Gastrocnemius medialis (tissue), 4 donors: ENCODE results near the gene SIK3. TPM values are rescaled to one million over a fixed set of nuclear protein-coding genes. Genes with fewer than 3 reads are reported as not detected.
A peak's percentile ranks its signal among the peaks of the same experiment; 100 is the strongest.

ENCODE experiments used
- ATAC-seq, 2 donors: fragments of 150-250 bp; one replicate each; pipeline ENCODE4 v1.9.1; 2016
- DNase-seq, 2 donors: peaks; one replicate each; pipeline ENCODE4 v3.0.0-alpha.2; 2019
- H3K27ac ChIP-seq, 4 donors: fragments of 200-600 bp; sonication (generic); 1 replicate in 1 of 4; 2 replicates in 3 of 4; pipeline ENCODE4 v1.5.1; 2016 to 2018; ENCODE audit warnings: mild to moderate bottlenecking in 2 of 4, moderate library complexity in 1 of 4
- H3K27me3 ChIP-seq, 3 donors: fragments of 200-600 bp; sonication (generic) in 2 of 3; 1 replicate in 1 of 3; 2 replicates in 2 of 3; pipeline versions ENCODE4 v1.5.1 to v1.6.0; 2016 to 2019; ENCODE audit warnings: mild to moderate bottlenecking in 1 of 3, moderate library complexity in 1 of 3
- H3K36me3 ChIP-seq, 2 donors: fragments of 200-600 bp; sonication (generic) in 1 of 2; one replicate each; pipeline ENCODE4 v1.5.1; 2017 to 2018
- H3K4me1 ChIP-seq, 2 donors: fragments of 200-600 bp; sonication (generic) in 1 of 2; one replicate each; pipeline ENCODE4 v1.5.1; 2016 to 2017; ENCODE audit warnings: mild to moderate bottlenecking in 2 of 2
- H3K4me3 ChIP-seq, 4 donors: fragments of 200-600 bp; sonication (generic) in 3 of 4; 1 replicate in 1 of 4; 2 replicates in 3 of 4; pipeline ENCODE4 v1.5.1; 2016 to 2019; ENCODE audit warnings: mild to moderate bottlenecking in 2 of 4
- H3K9me3 ChIP-seq, 3 donors: fragments of 200-600 bp; sonication (generic) in 2 of 3; 1 replicate in 1 of 3; 2 replicates in 2 of 3; pipeline ENCODE4 v1.5.1; 2016 to 2019
- POLR2A ChIP-seq, 2 donors: fragments of 450-650 bp; IDR thresholded peaks; one replicate each; pipeline ENCODE4 v1.6.1; 2017; ENCODE audit warnings: antibody characterized with exemption in 2 of 2, mild to moderate bottlenecking in 2 of 2, moderate library complexity in 2 of 2
- in situ Hi-C, 4 donors: fragments of 200-750 bp; cut with MboI; loops; one replicate each; pipeline versions ENCODE4 v1.15.0 to v1.8.0; 2017; ENCODE audit warnings: low sequenced_read_pairs in 4 of 4
- intact Hi-C: fragments of 100-400 bp; cut with DNase I; formaldehyde crosslinking; loops from one replicate; pipeline ENCODE4 v1.15.1; 2023; ENCODE audit warnings: low total_unique reads
- total RNA-seq, 4 donors: library from RNA; depleted of rRNA; stranded (reverse); fragments of >200 nt; gene quantifications; one replicate each; pipeline versions ENCODE4 v1.1.0 to v1.2.3, GENCODE V29; 2016
- TF ChIP-seq, protein P1 (sequence below), 5 experiments: fragments of 450-650 bp in 3 of 5; fragments of 200-600 bp in 2 of 5; sonication (generic) in 2 of 5; IDR thresholded peaks in 4 of 5; conservative IDR thresholded peaks in 1 of 5; 1 replicate in 4 of 5; 2 replicates in 1 of 5; pipeline ENCODE4 v1.5.1; 2016 to 2019; ENCODE audit warnings: antibody characterized with exemption in 5 of 5, mild to moderate bottlenecking in 3 of 5, moderate library complexity in 3 of 5

SIK3 gene
- total RNA-seq, 4 donors from 2014 or later = 34.4 to 42.4 (median 37.2) TPM

DNA sequence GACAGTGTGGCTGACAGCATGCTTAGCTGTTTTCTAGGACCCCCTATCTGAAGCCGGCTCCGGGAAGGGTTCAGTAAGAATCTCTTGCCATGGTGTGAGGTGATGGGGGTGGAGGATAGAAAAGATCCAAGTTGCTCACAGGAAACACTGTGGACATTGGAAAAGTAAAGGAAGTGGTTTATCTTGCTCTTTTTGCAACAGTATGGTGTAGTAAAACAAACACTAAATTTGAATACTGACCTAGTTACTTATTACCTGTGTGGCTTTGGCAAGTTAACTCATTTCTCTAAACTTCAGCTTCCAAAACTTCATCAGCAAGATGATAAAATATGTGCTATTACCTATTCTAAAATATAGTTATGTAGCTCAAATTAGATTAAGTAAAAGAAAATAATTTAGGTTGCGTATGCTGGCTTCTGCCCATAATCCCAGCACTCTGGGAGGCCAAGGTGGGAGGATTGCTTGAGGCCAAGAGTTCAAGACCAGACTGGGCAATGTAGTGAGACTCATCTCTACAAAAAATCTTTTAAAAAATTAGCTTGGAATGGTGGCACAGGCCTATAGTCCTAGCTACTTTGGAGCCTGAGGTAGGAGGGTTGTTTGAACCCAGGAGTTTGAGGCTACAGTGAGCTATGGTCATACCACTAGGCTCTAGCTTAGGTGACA, 209.2 kb downstream of the SIK3 start:
- no peaks in the 10 kb centered on the region for H3K27me3 ChIP-seq
- no peak for DNase-seq
- no peaks in the 10 kb centered on the region for H3K9me3 ChIP-seq
- no peaks in the 10 kb centered on the region for H3K36me3 ChIP-seq
- no peak for ATAC-seq
- no peak overlapping the region for H3K27ac ChIP-seq
- TF ChIP-seq POLR2A (IDR thresholded peaks at IDR 0.05) = no peak
- TF ChIP-seq, protein P1, sequence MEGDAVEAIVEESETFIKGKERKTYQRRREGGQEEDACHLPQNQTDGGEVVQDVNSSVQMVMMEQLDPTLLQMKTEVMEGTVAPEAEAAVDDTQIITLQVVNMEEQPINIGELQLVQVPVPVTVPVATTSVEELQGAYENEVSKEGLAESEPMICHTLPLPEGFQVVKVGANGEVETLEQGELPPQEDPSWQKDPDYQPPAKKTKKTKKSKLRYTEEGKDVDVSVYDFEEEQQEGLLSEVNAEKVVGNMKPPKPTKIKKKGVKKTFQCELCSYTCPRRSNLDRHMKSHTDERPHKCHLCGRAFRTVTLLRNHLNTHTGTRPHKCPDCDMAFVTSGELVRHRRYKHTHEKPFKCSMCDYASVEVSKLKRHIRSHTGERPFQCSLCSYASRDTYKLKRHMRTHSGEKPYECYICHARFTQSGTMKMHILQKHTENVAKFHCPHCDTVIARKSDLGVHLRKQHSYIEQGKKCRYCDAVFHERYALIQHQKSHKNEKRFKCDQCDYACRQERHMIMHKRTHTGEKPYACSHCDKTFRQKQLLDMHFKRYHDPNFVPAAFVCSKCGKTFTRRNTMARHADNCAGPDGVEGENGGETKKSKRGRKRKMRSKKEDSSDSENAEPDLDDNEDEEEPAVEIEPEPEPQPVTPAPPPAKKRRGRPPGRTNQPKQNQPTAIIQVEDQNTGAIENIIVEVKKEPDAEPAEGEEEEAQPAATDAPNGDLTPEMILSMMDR (IDR thresholded peaks at IDR 0.05 in 4 of 5, conservative IDR thresholded peaks at IDR 0.05 in 1 of 5) = no peak
- in situ Hi-C loops (loop anchor here in 3 of 4 donors (10.0 to 25.0 kb wide), 2 partner anchors 336 to 348 kb away; partner anchors contain the start of genes PCSK7 (in 1 of the 3) and RNF214 (in 1 of the 3)), intact Hi-C loops (no loop called here)
- H3K4me1 ChIP-seq = peaks cover 0 to 3% of the 10 kb centered on the region in 2 donors
- H3K4me3 ChIP-seq = no peak overlapping the region

DNA sequence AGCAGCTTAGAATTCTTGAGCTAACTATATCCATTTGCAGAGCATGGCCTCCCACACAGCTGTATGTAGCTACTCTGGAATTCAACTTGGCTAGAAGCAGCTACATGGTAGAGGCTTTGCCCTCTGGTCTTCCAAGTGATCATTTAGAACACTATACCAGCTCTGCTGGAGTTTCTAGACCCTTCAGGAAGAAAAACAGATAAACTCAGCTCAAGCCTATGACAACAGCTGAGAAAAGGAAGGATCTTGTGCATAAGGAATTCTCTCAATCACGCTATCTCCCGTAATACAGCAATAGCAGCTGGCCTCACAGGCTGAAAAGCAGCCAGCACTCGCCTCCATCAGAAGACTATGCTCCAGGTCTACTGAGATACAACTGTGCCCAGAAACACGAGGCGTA, 210.2 kb downstream of the SIK3 start:
- peaks cover 0 to 3% of the 10 kb centered on the region in 2 donors for H3K4me1 ChIP-seq
- no peak overlapping the region for H3K27ac ChIP-seq
- intact Hi-C loops (no loop called here), in situ Hi-C loops (loop anchor here in 3 of 4 donors (10.0 to 25.0 kb wide), 2 partner anchors 337 to 349 kb away; partner anchors contain the start of genes PCSK7 (in 1 of the 3) and RNF214 (in 1 of the 3))
- ATAC-seq (no peak), DNase-seq (no peak)
- TF ChIP-seq, protein P1 (IDR thresholded peaks at IDR 0.05 in 4 of 5, conservative IDR thresholded peaks at IDR 0.05 in 1 of 5) = no peak
- no peak for TF ChIP-seq POLR2A (IDR thresholded peaks at IDR 0.05)
- no peak overlapping the region for H3K4me3 ChIP-seq
- H3K27me3 ChIP-seq = no peaks in the 10 kb centered on the region
- no peaks in the 10 kb centered on the region for H3K36me3 ChIP-seq
- no peaks in the 10 kb centered on the region for H3K9me3 ChIP-seq

- TF ChIP-seq, protein P1 (IDR thresholded peaks at IDR 0.05 in 4 of 5, conservative IDR thresholded peaks at IDR 0.05 in 1 of 5) = no peak
- TF ChIP-seq POLR2A (IDR thresholded peaks at IDR 0.05) = no peak
- H3K36me3 ChIP-seq = no peaks in the 10 kb centered on the region
- no peak overlapping the region for H3K4me3 ChIP-seq
- DNase-seq = no peak
- peaks cover 3 to 5% of the 10 kb centered on the region in 2 donors for H3K4me1 ChIP-seq
- H3K9me3 ChIP-seq = no peaks in the 10 kb centered on the region
- no peaks in the 10 kb centered on the region for H3K27me3 ChIP-seq
- intact Hi-C loops = no loop called here
- peak; percentile 46 to 62 for ATAC-seq
- in situ Hi-C loops = loop anchor here in 3 of 4 donors (10.0 to 25.0 kb wide), 2 partner anchors 339 to 351 kb away; partner anchors contain the start of genes PCSK7 (in 1 of the 3) and RNF214 (in 1 of the 3)
- no peak overlapping the region for H3K27ac ChIP-seq
Measured at GRCh38 chr11:116885951-116886655, 212.1 kb downstream of the SIK3 start.

GRCh38 chr11:116882386-116882785, 215.8 kb downstream of the SIK3 start:
- Histone ChIP-seq H3K27ac (no peak overlapping the region), H3K4me3 (no peak overlapping the region), H3K36me3 (no peaks in the 10 kb centered on the region), H3K9me3 (no peaks in the 10 kb centered on the region), H3K4me1 (peaks cover 10 to 12% of the 10 kb centered on the region in 2 donors), H3K27me3 (no peaks in the 10 kb centered on the region)
- DNase-seq (no peak), ATAC-seq (no peak)
- in situ Hi-C loops (loop anchor here in 3 of 4 donors (5.0 to 25.0 kb wide), 3 partner anchors 220 to 355 kb away; partner anchors contain the start of genes PCSK7 (in 1 of the 3) and RNF214 (in 1 of the 3)), intact Hi-C loops (no loop called here)
- no peak for TF ChIP-seq POLR2A (IDR thresholded peaks at IDR 0.05)
- TF ChIP-seq, protein P1 (IDR thresholded peaks at IDR 0.05 in 4 of 5, conservative IDR thresholded peaks at IDR 0.05 in 1 of 5) = no peak
